Epithelial cell of prostate (primary cell): Measurements from ENCODE around the gene TMEM267.
"Not testable (repeated sequence)": the region's sequence is repeated elsewhere in the genome, so short reads cannot be mapped to it uniquely, and the experiment has no call there.

Experiments
- DNase-seq: peaks from one replicate; pipeline ENCODE4 v3.0.0-alpha.2; 2011; ENCODE audit warnings: low read depth, low spot score
- H3K27ac ChIP-seq: fragments of 450-650 bp; 2 replicates; pipeline ENCODE4 v1.5.1; 2017; ENCODE audit warnings: mild to moderate bottlenecking

Gene TMEM267

GRCh38 chr5:43412156-43412555, 71.5 kb downstream of the TMEM267 start, which contains the start of gene CCL28:
CCL28 (minus strand) TSS chr5:43412391; CDS start chr5:43412316, 75 bp downstream.
- H3K27ac ChIP-seq = no peak within 1 kb of the TSS
- no peak for DNase-seq

- no peak for DNase-seq
- no peak overlapping the region for H3K27ac ChIP-seq
Measured at GRCh38 chr5:43411495-43411894, 72.2 kb downstream of the TMEM267 start.

- no peak overlapping the region for H3K27ac ChIP-seq
Measured at GRCh38 chr5:43410414-43410813, 73.3 kb downstream of the TMEM267 start.

GRCh38 chr5:43409809-43410271, 73.8 kb downstream of the TMEM267 start:
- DNase-seq = no peak
- no peak overlapping the region for H3K27ac ChIP-seq

More at GRCh38 chr5:43410414-43410813, 73.3 kb downstream of the TMEM267 start:
- DNase-seq = no peak

GRCh38 chr5:43402524-43403066, 81.1 kb downstream of the TMEM267 start:
- DNase-seq, H3K27ac ChIP-seq: not testable (repeated sequence)

GRCh38 chr5:43401827-43402226, 81.8 kb downstream of the TMEM267 start:
- no peak for DNase-seq

GRCh38 chr5:43400082-43400481, 83.6 kb downstream of the TMEM267 start:
- no peak overlapping the region for H3K27ac ChIP-seq
- no peak for DNase-seq

More at GRCh38 chr5:43401827-43402226, 81.8 kb downstream of the TMEM267 start:
- H3K27ac ChIP-seq = no peak overlapping the region

- DNase-seq = no peak
- H3K27ac ChIP-seq = no peak overlapping the region
Measured at GRCh38 chr5:43396762-43397304, 86.8 kb downstream of the TMEM267 start.
